ENCODE measurements around the gene SSNA1.

SSNA1 gene

GRCh38 chr9:137226338-137227053, 38.0 kb downstream of the SSNA1 start:
- H3K4me3 ChIP-seq (ENCODE audit: low read length): no peak overlapping the region
- no peak for DNase-seq (ENCODE audit: low read depth, low spot score)

GRCh38 chr9:137227054-137227852, 38.8 kb downstream of the SSNA1 start, which contains the start of gene RNF224:
RNF224 (plus strand) TSS chr9:137227502; CDS start chr9:137228336, 834 bp downstream.
- no peak within 1 kb of the TSS for H3K4me3 ChIP-seq (ENCODE audit: low read length)
- peak; percentile 62 for DNase-seq (ENCODE audit: low read depth, low spot score)

- no peak overlapping the region for H3K4me3 ChIP-seq (ENCODE audit: low read length)
- no peak for DNase-seq (ENCODE audit: low read depth, low spot score)
Measured at GRCh38 chr9:137227853-137228505, 39.5 kb downstream of the SSNA1 start.

DNA sequence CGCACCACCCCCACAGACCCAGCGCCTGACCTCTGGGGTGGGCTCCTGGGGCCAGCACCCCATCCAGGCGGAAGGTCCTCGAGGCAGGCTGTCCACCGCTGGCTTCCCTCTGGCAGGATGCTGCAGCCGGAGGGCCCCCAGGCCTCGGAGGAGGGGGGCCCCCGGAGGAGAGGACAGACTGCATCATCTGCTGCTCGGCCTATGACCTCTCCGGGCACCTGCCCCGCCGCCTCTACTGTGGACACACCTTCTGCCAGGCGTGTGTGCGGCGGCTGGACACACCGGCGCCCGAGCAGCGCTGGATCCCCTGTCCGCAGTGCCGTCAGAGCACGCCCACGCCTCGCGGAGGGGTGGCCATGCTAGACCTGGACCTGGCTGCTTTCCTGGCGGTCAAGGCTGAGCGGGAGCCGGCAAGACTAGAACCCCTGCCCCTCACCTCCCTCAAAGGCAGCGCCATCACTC, 40.1 kb downstream of the SSNA1 start:
- DNase-seq (ENCODE audit: low read depth, low spot score): no peak
- no peak overlapping the region for H3K4me3 ChIP-seq (ENCODE audit: low read length)

DNA sequence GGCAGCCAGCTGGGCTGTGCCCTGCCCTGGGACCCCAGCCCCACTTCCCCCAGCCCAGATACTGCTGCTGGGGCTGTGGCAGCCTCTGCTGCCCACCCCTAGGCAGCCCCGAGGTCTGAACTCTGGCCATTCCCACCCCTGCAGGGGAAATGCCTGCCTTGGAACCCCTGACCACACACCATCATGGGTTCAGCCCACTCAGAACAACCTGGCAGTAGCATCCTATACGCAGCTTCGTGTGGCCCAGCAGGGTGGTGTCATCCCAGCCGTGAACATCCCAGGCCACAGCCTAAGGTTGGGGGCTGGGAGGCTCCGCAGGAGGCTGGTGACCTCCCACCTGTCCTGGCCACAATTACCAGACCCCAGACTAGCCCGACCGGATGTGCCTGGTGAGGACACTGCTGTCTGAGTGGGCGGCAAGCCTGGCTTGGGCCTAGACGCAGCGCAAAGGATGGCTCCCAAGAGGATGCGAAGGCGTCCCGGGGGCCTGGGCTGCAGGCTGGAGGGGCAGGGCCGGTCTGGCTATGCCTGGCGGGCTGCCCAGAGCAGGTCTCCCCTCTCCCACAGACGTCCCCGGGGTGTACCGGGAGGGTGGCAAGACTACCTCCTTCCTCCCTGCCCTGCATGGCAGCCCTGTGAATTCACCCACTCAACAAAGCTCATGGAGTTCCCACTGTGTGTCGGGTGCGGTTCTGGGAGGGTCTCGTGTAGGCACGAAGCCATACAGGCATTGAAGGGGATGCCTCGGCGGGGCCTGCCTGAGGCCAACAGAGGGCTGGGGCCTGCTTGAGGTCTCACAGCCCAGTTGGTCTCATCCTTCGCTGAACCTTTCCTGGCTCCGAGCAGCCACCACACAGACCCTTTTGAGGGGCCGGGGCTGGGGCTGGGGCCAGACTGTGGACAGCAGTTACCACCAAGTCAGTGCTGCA, 40.8 kb downstream of the SSNA1 start:
- no peak for DNase-seq (ENCODE audit: low read depth, low spot score)
- no peak overlapping the region for H3K4me3 ChIP-seq (ENCODE audit: low read length)

- H3K4me3 ChIP-seq (ENCODE audit: low read length): no peak overlapping the region
- no peak for DNase-seq (ENCODE audit: low read depth, low spot score)
Measured at GRCh38 chr9:137229903-137230704, 41.6 kb downstream of the SSNA1 start.

DNA sequence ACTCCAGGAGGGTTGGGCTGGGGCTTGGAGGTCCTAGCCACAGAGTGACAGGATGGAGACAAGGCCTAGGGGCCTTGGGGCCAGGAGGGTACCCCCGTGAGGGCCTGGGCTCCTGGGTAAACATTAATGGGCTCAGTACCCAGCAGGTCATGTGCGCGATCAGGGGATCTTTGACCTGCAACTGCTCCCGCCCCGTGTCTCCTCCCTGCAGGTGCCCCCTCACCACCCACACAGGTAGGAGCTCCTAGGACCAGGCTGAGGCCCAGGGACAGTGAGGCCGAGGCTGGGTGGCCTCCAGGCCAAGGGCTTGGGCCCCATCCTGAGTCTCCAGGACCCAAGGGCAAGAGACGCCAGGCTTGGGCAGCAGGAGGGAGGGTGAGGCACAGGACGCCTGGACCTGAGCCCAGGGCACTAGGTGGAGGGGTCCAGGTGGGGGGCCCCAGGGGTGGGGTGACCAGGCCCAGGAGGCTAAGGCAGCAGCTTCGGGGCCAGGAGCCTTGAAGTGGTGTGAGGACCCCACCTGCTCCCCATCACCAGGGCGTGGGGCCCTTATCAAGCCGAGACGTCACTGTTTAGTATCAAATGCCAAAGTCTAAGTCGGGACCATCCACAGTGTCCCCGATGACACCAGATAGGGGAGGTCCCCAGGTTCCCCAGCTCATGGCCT, 42.4 kb downstream of the SSNA1 start, which contains the start of gene SLC34A3:
TSS of gene SLC34A3 (plus strand) at position 197 of the 667 bp plus-strand sequence. CDS start 802 bp downstream, outside the sequence.
- no peak for DNase-seq (ENCODE audit: low read depth, low spot score)
- no peak within 1 kb of the TSS for H3K4me3 ChIP-seq (ENCODE audit: low read length)

DNA sequence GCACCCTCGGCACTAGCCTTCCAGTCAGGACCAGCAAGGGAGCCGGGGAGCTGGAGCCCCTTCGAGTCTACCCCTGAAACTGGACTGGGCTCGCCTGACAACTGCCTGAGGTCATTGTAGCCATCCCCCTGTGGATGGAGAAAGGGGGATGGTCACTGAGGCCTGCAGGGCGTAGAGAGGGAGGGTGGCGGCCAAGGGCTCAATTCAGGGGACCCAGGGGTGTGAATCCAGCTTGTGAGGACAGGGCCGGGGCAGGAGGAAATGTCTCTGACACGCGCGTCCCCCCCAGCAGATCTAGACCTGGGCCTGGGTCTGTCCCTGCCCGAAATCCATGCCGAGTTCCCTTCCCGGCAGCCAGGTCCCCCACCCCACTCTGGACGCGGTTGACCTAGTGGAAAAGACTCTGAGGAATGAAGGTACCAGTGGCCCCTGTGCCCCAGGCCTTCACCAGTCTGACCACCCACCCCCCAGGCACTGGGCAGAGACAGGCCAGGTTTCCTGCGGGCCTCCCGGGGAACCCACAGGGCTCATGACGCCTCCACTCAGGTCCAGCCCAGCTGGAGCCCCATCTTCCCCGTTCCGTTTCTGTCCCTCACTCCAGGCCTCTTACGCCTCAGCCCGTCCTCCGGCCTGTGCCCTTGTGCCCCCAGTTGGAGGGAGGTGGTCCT, 43.0 kb downstream of the SSNA1 start:
- H3K4me3 ChIP-seq (ENCODE audit: low read length): no peak overlapping the region
- no peak for DNase-seq (ENCODE audit: low read depth, low spot score)

GRCh38 chr9:137232101-137232500, 43.6 kb downstream of the SSNA1 start:
- DNase-seq (ENCODE audit: low read depth, low spot score): no peak
- H3K4me3 ChIP-seq (ENCODE audit: low read length): no peak overlapping the region

DNA sequence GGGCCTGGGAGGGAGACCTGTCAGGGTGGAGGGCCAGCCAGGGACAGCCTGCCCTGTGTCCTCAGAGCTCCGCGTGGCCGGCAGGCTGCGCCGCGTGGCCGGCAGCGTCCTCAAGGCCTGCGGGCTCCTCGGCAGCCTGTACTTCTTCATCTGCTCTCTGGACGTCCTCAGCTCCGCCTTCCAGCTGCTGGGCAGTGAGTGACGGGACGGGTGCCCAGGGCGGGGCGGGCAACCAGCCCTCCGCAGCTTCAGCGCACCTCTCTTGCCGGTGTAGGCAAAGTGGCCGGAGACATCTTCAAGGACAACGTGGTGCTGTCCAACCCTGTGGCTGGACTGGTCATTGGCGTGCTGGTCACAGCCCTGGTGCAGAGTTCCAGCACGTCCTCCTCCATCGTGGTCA, 44.0 kb downstream of the SSNA1 start:
- no peak for DNase-seq (ENCODE audit: low read depth, low spot score)
- H3K4me3 ChIP-seq (ENCODE audit: low read length): no peak overlapping the region

DNA sequence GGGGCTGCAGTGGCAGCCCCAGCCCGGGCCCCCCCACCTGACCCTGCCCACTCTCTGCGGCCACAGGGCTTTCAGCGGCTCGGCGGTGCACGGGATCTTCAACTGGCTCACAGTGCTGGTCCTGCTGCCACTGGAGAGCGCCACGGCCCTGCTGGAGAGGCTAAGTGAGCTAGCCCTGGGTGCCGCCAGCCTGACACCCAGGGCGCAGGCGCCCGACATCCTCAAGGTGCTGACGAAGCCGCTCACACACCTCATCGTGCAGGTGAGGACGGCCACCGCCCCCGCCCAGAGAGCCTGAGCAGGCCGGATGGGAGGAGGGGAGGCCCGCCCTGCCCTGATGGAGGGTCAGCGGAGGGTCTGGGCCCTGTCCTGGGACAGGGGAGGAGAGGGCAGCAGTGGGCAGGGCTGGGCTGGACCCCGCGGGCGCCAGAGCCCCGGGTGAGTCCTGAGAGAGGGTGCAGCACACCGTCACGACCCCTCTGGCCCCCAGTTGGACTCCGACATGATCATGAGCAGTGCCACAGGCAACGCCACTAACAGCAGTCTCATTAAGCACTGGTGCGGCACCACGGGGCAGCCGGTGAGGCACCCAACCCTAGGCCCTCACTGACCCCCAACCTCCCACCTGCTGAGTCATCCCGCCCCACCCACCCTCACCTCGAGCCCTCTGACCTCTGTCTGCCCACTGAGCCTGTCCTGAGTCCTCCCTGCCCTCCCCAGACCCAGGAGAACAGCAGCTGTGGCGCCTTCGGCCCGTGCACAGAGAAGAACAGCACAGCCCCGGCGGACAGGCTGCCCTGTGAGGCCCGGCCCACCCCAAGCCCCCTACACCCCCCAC, 44.9 kb downstream of the SSNA1 start:
- no peak overlapping the region for H3K4me3 ChIP-seq (ENCODE audit: low read length)
- DNase-seq (ENCODE audit: low read depth, low spot score): no peak

DNA sequence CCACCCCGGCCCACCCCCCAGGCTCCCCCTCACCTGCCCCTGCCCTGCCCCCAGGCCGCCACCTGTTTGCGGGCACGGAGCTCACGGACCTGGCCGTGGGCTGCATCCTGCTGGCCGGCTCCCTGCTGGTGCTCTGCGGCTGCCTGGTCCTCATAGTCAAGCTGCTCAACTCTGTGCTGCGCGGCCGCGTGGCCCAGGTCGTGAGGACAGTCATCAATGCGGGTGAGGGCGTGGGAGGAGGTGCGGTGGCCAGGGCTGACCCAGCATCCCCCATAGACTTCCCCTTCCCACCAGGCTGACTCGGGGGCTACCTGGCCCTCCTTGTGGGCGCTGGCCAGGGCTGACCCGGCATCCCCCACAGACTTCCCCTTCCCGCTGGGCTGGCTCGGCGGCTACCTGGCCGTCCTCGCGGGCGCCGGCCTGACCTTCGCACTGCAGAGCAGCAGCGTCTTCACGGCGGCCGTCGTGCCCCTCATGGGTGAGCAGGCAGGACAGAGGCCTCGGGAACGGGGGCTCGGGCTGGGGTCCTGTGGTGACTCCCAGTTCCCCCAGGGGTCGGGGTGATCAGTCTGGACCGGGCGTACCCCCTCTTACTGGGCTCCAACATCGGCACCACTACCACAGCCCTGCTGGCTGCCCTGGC, 45.7 kb downstream of the SSNA1 start:
- H3K4me3 ChIP-seq (ENCODE audit: low read length): no peak overlapping the region

GRCh38 chr9:137234758-137235423, 46.4 kb downstream of the SSNA1 start:
- DNase-seq (ENCODE audit: low read depth, low spot score): no peak

More for the DNA sequence above, 45.7 kb downstream of the SSNA1 start:
- DNase-seq (ENCODE audit: low read depth, low spot score): no peak

DNA sequence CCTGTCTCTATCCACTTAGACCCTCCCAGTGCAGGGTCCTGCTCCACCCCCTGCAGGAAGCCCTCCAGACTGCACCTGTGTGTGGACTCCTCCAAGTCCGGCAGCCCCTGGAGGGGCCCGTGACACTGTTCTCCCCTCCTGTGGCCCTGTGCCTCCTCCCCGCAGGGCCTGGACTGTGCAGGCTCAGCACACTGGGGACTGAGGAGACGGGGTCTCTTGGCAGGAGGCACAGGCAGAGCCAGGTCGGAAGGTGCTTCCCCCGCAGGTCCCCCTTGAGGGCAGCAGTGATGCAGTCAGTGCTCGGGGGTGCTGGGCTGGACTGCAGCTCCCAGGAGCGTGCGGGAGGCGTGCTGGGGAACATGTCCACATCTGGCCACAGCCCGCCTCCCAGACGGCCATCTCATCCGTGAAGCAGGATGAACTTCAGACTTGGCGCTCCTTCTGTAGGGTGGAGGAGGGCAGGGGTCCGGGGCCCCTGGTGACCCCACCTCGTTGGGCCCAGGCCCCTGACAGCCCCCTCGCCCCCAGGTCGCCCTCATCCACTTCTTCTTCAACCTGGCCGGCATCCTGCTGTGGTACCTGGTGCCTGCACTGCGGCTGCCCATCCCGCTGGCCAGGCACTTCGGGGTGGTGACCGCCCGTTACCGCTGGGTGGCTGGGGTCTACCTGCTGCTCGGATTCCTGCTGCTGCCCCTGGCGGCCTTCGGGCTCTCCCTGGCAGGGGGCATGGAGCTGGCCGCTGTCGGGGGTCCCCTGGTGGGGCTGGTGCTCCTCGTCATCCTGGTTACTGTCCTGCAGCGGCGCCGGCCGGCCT, 47.2 kb downstream of the SSNA1 start:
- DNase-seq (ENCODE audit: low read depth, low spot score): no peak
- H3K4me3 ChIP-seq (ENCODE audit: low read length): no peak overlapping the region

More at GRCh38 chr9:137234758-137235423, 46.4 kb downstream of the SSNA1 start:
- no peak overlapping the region for H3K4me3 ChIP-seq (ENCODE audit: low read length)

Measured in Jurkat, Clone E6-1 (cell line).